Astrocyte of the cerebellum (primary cell): Measurements from ENCODE around the gene PDZD8.
"Not testable (repeated sequence)": the region's sequence is repeated elsewhere in the genome, so short reads cannot be mapped to it uniquely, and the experiment has no call there.

Experiments used
- DNase-seq: peaks from one replicate; pipeline ENCODE4 v3.0.0-alpha.2; 2011; ENCODE audit warnings: low read depth
- H3K4me3 ChIP-seq: 2 replicates; pipeline ENCODE4 v1.5.1; 2011; ENCODE audit warnings: mild to moderate bottlenecking, low read depth, low read length, moderate library complexity
- in situ Hi-C: cut with HindIII; loops from 2 replicates; pipeline ENCODE4 v1.10.0; 2017; ENCODE audit warnings: low sequenced_read_pairs
- TF ChIP-seq, protein P1 (sequence below): IDR thresholded peaks from 2 replicates; pipeline ENCODE4 v1.5.1; 2012; ENCODE audit warnings: low read length, low read depth, moderate library complexity, mild to moderate bottlenecking; ENCODE audit errors: missing control alignments

Gene PDZD8

GRCh38 chr10:117306674-117307073, 68.6 kb downstream of the PDZD8 start:
- no peak for DNase-seq
- H3K4me3 ChIP-seq: no peak overlapping the region
- TF ChIP-seq, protein P1, sequence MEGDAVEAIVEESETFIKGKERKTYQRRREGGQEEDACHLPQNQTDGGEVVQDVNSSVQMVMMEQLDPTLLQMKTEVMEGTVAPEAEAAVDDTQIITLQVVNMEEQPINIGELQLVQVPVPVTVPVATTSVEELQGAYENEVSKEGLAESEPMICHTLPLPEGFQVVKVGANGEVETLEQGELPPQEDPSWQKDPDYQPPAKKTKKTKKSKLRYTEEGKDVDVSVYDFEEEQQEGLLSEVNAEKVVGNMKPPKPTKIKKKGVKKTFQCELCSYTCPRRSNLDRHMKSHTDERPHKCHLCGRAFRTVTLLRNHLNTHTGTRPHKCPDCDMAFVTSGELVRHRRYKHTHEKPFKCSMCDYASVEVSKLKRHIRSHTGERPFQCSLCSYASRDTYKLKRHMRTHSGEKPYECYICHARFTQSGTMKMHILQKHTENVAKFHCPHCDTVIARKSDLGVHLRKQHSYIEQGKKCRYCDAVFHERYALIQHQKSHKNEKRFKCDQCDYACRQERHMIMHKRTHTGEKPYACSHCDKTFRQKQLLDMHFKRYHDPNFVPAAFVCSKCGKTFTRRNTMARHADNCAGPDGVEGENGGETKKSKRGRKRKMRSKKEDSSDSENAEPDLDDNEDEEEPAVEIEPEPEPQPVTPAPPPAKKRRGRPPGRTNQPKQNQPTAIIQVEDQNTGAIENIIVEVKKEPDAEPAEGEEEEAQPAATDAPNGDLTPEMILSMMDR: no peak
- in situ Hi-C loops: no loop called here

GRCh38 chr10:117303451-117303850, 71.8 kb downstream of the PDZD8 start:
- DNase-seq, H3K4me3 ChIP-seq, in situ Hi-C loops: not testable (repeated sequence)

- no peak for DNase-seq
- in situ Hi-C loops: no loop called here
- no peak overlapping the region for H3K4me3 ChIP-seq
- TF ChIP-seq, protein P1: no peak
These were observed 74.6 kb downstream of the PDZD8 start for GRCh38 chr10:117300671-117301070.

GRCh38 chr10:117299435-117299834, 75.8 kb downstream of the PDZD8 start:
- no peak for DNase-seq
- in situ Hi-C loops: no loop called here
- H3K4me3 ChIP-seq: no peak overlapping the region
- TF ChIP-seq, protein P1: no peak

DNA sequence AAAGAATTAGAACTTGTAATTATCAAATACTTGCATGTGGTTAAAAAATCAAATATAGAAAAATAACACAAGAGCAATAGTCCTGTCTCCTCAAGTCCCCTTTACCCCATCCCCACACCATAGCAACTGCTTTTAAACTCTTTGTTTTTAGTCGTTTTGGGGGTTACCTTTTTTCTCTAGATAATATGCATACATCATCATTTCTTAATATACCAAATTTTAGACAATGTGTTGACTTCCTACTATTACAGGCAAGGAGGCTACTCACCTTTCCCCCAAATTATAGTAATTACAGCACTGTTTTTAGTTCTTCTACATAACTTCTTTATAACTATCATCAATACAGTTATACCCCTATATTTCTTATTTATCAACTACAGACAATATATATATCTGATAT, 77.0 kb downstream of the PDZD8 start:
- H3K4me3 ChIP-seq: no peak overlapping the region
- TF ChIP-seq, protein P1: no peak
- no peak for DNase-seq
- in situ Hi-C loops: no loop called here

- no peak for DNase-seq
- H3K4me3 ChIP-seq: no peak overlapping the region
- in situ Hi-C loops: no loop called here
- TF ChIP-seq, protein P1: no peak
These were observed 80.5 kb downstream of the PDZD8 start for GRCh38 chr10:117294735-117295134.

- TF ChIP-seq, protein P1: no peak
- in situ Hi-C loops: no loop called here
- H3K4me3 ChIP-seq: no peak overlapping the region
- DNase-seq: no peak
These were observed 81.1 kb downstream of the PDZD8 start for GRCh38 chr10:117294039-117294645.

- H3K4me3 ChIP-seq, in situ Hi-C loops, DNase-seq: not testable (repeated sequence)
These were observed 84.4 kb downstream of the PDZD8 start for GRCh38 chr10:117290872-117291271.
